Lower lobe of right lung (tissue), 2 donors: Measurements from ENCODE around the gene ADAM10. TPM values are rescaled to one million over a fixed set of nuclear protein-coding genes. Genes with fewer than 3 reads are reported as not detected.

ENCODE experiments used
- ATAC-seq, 2 donors: fragments of 200-7000 bp; cut with Tn5 transposase; one replicate each; pipeline ENCODE4 v1.9.1; 2020 to 2022; ENCODE audit warnings: mild to moderate bottlenecking in 2 of 2, moderate library complexity in 2 of 2
- DNase-seq: peaks from one replicate; pipeline ENCODE4 v3.0.0-alpha.2; 2020
- H3K27ac ChIP-seq: fragments of 200-600 bp; one replicate; pipeline ENCODE4 v1.8.0; 2022
- H3K27me3 ChIP-seq: fragments of 200-600 bp; one replicate; pipeline ENCODE4 v1.8.0; 2022; ENCODE audit warnings: low read depth
- H3K36me3 ChIP-seq: fragments of 200-600 bp; one replicate; pipeline ENCODE4 v1.8.0; 2022; ENCODE audit warnings: mild to moderate bottlenecking
- H3K4me1 ChIP-seq: fragments of 200-600 bp; one replicate; pipeline ENCODE4 v1.8.0; 2022
- H3K4me3 ChIP-seq: fragments of 200-600 bp; one replicate; pipeline ENCODE4 v1.8.0; 2022; ENCODE audit warnings: mild to moderate bottlenecking
- H3K9me3 ChIP-seq: fragments of 200-600 bp; one replicate; pipeline ENCODE4 v1.8.0; 2022
- CTCF ChIP-seq: fragments of 200-600 bp; IDR thresholded peaks from one replicate; pipeline ENCODE4 v1.8.0; 2022; ENCODE audit warnings: antibody characterized with exemption, mild to moderate bottlenecking
- intact Hi-C: fragments of 100-400 bp; cut with DNase I; formaldehyde crosslinking; loops from one replicate; pipeline ENCODE4 v1.11.0; 2022
- total RNA-seq: library from RNA; stranded (reverse); fragmentation: NEBNext Ultra II Directional; extraction: Animal tissue kit (Norgen Biotek cat#: 25700); gene quantifications from one replicate; pipeline ENCODE4 v1.2.1, GENCODE V29; 2021
- donor health status: DM: no; HTN: yes; CAD: no; lungs with severe emphysema.

Gene ADAM10
- total RNA-seq, 1 donor from 2014 or later = 166 TPM

GRCh38 chr15:58558777-58559176, 190.7 kb downstream of the ADAM10 start:
- no peaks in the 10 kb centered on the region for H3K4me1 ChIP-seq
- H3K27me3 ChIP-seq = no peaks in the 10 kb centered on the region
- TF ChIP-seq CTCF = no peak
- H3K4me3 ChIP-seq = no peak overlapping the region
- DNase-seq = no peak
- intact Hi-C loops = no loop called here
- no peaks in the 10 kb centered on the region for H3K9me3 ChIP-seq
- no peak for ATAC-seq
- H3K27ac ChIP-seq = no peak overlapping the region
- H3K36me3 ChIP-seq = no peaks in the 10 kb centered on the region

- intact Hi-C loops = no loop called here
These were observed 193.0 kb downstream of the ADAM10 start for GRCh38 chr15:58556541-58556940.

GRCh38 chr15:58556028-58556361, 193.5 kb downstream of the ADAM10 start:
- ATAC-seq (no peak), DNase-seq (no peak)
- Histone ChIP-seq H3K4me3 (no peak overlapping the region), H3K27me3 (no peaks in the 10 kb centered on the region), H3K27ac (no peak overlapping the region), H3K4me1 (peaks cover 14% of the 10 kb centered on the region), H3K36me3 (no peaks in the 10 kb centered on the region), H3K9me3 (no peaks in the 10 kb centered on the region)
- TF ChIP-seq CTCF = no peak
- intact Hi-C loops = no loop called here

More at GRCh38 chr15:58556541-58556940, 193.0 kb downstream of the ADAM10 start:
- ATAC-seq (no peak), DNase-seq (no peak)
- H3K4me1 ChIP-seq = peaks cover 9% of the 10 kb centered on the region
- no peak for TF ChIP-seq CTCF
- H3K4me3 ChIP-seq = no peak overlapping the region
- H3K27me3 ChIP-seq = no peaks in the 10 kb centered on the region
- H3K27ac ChIP-seq = no peak overlapping the region
- H3K9me3 ChIP-seq = no peaks in the 10 kb centered on the region
- H3K36me3 ChIP-seq = no peaks in the 10 kb centered on the region

- no peak for DNase-seq
- no peak for TF ChIP-seq CTCF
- ATAC-seq = no peak
- no peak overlapping the region for H3K27ac ChIP-seq
- intact Hi-C loops = no loop called here
- no peaks in the 10 kb centered on the region for H3K27me3 ChIP-seq
- H3K9me3 ChIP-seq = no peaks in the 10 kb centered on the region
- H3K4me1 ChIP-seq = peaks cover 15% of the 10 kb centered on the region
- H3K4me3 ChIP-seq = no peak overlapping the region
- H3K36me3 ChIP-seq = no peaks in the 10 kb centered on the region
These were observed 194.1 kb downstream of the ADAM10 start for GRCh38 chr15:58555162-58556027.

GRCh38 chr15:58554758-58555157, 194.7 kb downstream of the ADAM10 start:
- H3K27me3 ChIP-seq = no peaks in the 10 kb centered on the region
- no peak overlapping the region for H3K27ac ChIP-seq

More at GRCh38 chr15:58554758-58555157, 194.7 kb downstream of the ADAM10 start:
- Histone ChIP-seq H3K9me3 (no peaks in the 10 kb centered on the region), H3K36me3 (no peaks in the 10 kb centered on the region), H3K4me1 (peaks cover 15% of the 10 kb centered on the region), H3K4me3 (no peak overlapping the region)
- intact Hi-C loops = no loop called here
- ATAC-seq = no peak
- TF ChIP-seq CTCF = no peak
- no peak for DNase-seq
